Calu3 (cell line): ENCODE data around the gene TMPRSS11A. TPM values are rescaled to one million over a fixed set of nuclear protein-coding genes. Genes with fewer than 3 reads are reported as not detected.

ENCODE experiments used
- BruUV-seq: library from RNA; stranded (reverse); fragments of 400-500 nt; replicated peaks from 2 replicates; lab custom pipeline; 2021; lab: Mats Ljungman, UMichigan
- CTCF ChIA-PET: fragments of 300-600 bp; sonication (Branson Sonifier 250); formaldehyde crosslinking; loops from one replicate; lab custom pipeline; 2022; ENCODE audit warnings: antibody characterized with exemption; lab: Charles Lee
- DNase-seq: peaks from one replicate; pipeline ENCODE4 v3.0.0; 2022
- H3K27ac Mint-ChIP-seq: one replicate; pipeline ENCODE4 v1.8.0; 2022; ENCODE audit warnings: mixed read lengths; ENCODE audit not compliant: unreplicated experiment
- H3K27me3 Mint-ChIP-seq: one replicate; pipeline ENCODE4 v1.8.0; 2022; ENCODE audit warnings: mixed read lengths; ENCODE audit not compliant: unreplicated experiment
- H3K36me3 Mint-ChIP-seq: one replicate; pipeline ENCODE4 v1.8.0; 2022; ENCODE audit warnings: mild to moderate bottlenecking, moderate library complexity, mixed read lengths; ENCODE audit not compliant: insufficient read depth, unreplicated experiment
- H3K4me1 Mint-ChIP-seq: one replicate; pipeline ENCODE4 v1.8.0; 2022; ENCODE audit warnings: mild to moderate bottlenecking, low read depth, mixed read lengths; ENCODE audit not compliant: unreplicated experiment
- H3K4me3 Mint-ChIP-seq: one replicate; pipeline ENCODE4 v1.8.0; 2022; ENCODE audit warnings: mild to moderate bottlenecking, low read depth, moderate library complexity, mixed read lengths; ENCODE audit not compliant: unreplicated experiment
- H3K9me3 Mint-ChIP-seq: one replicate; pipeline ENCODE4 v1.8.0; 2022; ENCODE audit warnings: low read depth, mixed read lengths; ENCODE audit not compliant: unreplicated experiment
- CTCF ChIP-seq: fragments of 200-600 bp; IDR thresholded peaks from one replicate; pipeline ENCODE4 v1.8.0; 2022; ENCODE audit warnings: antibody characterized with exemption; ENCODE audit not compliant: unreplicated experiment
- intact Hi-C: fragments of 100-400 bp; cut with micrococcal nuclease; formaldehyde crosslinking; loops from one replicate; pipeline ENCODE4 v1.10.0; 2022; ENCODE audit not compliant: unreplicated experiment
- total RNA-seq: library from RNA; stranded (reverse); gene quantifications from 2 replicates; pipeline ENCODE4 v1.2.3, GENCODE V29; 2022

TMPRSS11A gene
- total RNA-seq, 1 experiment from 2014 or later, result not detected

GRCh38 chr4:67931256-67931655 lies 32.0 kb downstream of the TMPRSS11A start:
- H3K9me3 Mint-ChIP-seq, result no peaks in the 10 kb centered on the region
- CTCF ChIA-PET, result no interaction called here
- H3K27ac Mint-ChIP-seq, result no peak overlapping the region
- no peaks in the 10 kb centered on the region for H3K4me1 Mint-ChIP-seq
- H3K36me3 Mint-ChIP-seq, result no peaks in the 10 kb centered on the region
- BruUV-seq, result no TSS peak
- no peak overlapping the region for H3K4me3 Mint-ChIP-seq
- DNase-seq, result no peak
- intact Hi-C loops, result no loop called here
- no peaks in the 10 kb centered on the region for H3K27me3 Mint-ChIP-seq
- TF ChIP-seq CTCF, result no peak

DNA sequence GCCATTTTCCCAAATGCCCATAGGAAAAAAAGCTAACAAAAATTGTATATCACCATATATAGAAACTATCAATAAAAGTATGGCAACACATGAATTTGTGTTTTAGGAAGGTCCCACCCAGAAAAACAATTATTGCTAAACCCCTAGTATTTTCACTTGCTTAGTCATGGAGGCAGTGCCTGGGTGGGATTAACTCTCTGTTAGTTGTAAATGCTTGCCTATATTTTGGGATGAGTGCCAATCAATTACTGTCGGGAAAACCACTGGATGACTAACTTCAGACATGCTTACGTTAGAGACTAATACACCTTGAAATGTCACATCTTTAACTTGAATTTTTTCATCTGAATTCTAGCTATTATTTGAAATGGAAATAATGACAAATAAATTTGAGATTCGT lies 33.9 kb downstream of the TMPRSS11A start:
- no peak for DNase-seq
- CTCF ChIA-PET, result no interaction called here
- no peaks in the 10 kb centered on the region for H3K36me3 Mint-ChIP-seq
- H3K4me1 Mint-ChIP-seq, result no peaks in the 10 kb centered on the region
- H3K9me3 Mint-ChIP-seq, result no peaks in the 10 kb centered on the region
- intact Hi-C loops, result no loop called here
- no peak overlapping the region for H3K4me3 Mint-ChIP-seq
- no peaks in the 10 kb centered on the region for H3K27me3 Mint-ChIP-seq
- H3K27ac Mint-ChIP-seq, result no peak overlapping the region
- no peak for TF ChIP-seq CTCF
- no TSS peak for BruUV-seq

GRCh38 chr4:67928546-67928945 lies 34.7 kb downstream of the TMPRSS11A start:
- no peaks in the 10 kb centered on the region for H3K27me3 Mint-ChIP-seq
- BruUV-seq, result no TSS peak
- no peaks in the 10 kb centered on the region for H3K4me1 Mint-ChIP-seq
- H3K27ac Mint-ChIP-seq, result no peak overlapping the region
- no peak for TF ChIP-seq CTCF
- no peak overlapping the region for H3K4me3 Mint-ChIP-seq
- H3K9me3 Mint-ChIP-seq, result no peaks in the 10 kb centered on the region
- no peak for DNase-seq
- no peaks in the 10 kb centered on the region for H3K36me3 Mint-ChIP-seq
- CTCF ChIA-PET, result no interaction called here
- intact Hi-C loops, result no loop called here

- no peaks in the 10 kb centered on the region for H3K27me3 Mint-ChIP-seq
- H3K36me3 Mint-ChIP-seq, result no peaks in the 10 kb centered on the region
- no peak overlapping the region for H3K4me3 Mint-ChIP-seq
- no peaks in the 10 kb centered on the region for H3K4me1 Mint-ChIP-seq
- H3K9me3 Mint-ChIP-seq, result no peaks in the 10 kb centered on the region
- BruUV-seq, result no TSS peak
- no peak for DNase-seq
- H3K27ac Mint-ChIP-seq, result no peak overlapping the region
- CTCF ChIA-PET, result no interaction called here
- no peak for TF ChIP-seq CTCF
- intact Hi-C loops, result no loop called here
These were observed 36.0 kb downstream of the TMPRSS11A start for GRCh38 chr4:67927251-67927650.
